A673 (cell line): Measurements from ENCODE around the gene CHCHD6.

Experiments
- CTCF ChIP-seq: fragments of 300-800, 200-600 bp; sonication (generic); conservative IDR thresholded peaks from 2 replicates; pipeline ENCODE4 v1.5.1; 2017; ENCODE audit warnings: low read depth, mild to moderate bottlenecking, antibody characterized with exemption, low read length, moderate library complexity, mixed read lengths
- EZH2 ChIP-seq: fragments of 200-600 bp; sonication (generic); IDR thresholded peaks from 2 replicates; pipeline ENCODE4 v1.6.1; 2017; ENCODE audit warnings: borderline replicate concordance, low read depth, mild to moderate bottlenecking, mixed read lengths, antibody characterized with exemption, low read length; ENCODE audit not compliant: poor library complexity, severe bottlenecking

- no peak for TF ChIP-seq EZH2
- no peak for TF ChIP-seq CTCF
Observed at GRCh38 chr3:126816986-126817777, 113.1 kb downstream of the CHCHD6 start.
